Retinal pigment epithelial cell (primary cell): ENCODE data around the gene PTPRN2.

ENCODE experiments used
- DNase-seq: peaks from one replicate; pipeline ENCODE4 v3.0.0-alpha.2; 2010; ENCODE audit warnings: low read depth
- H3K4me3 ChIP-seq: 2 replicates; pipeline ENCODE4 v1.5.1; 2011; ENCODE audit warnings: mild to moderate bottlenecking, low read length, control low read depth, moderate library complexity
- CTCF ChIP-seq: conservative IDR thresholded peaks from 2 replicates; pipeline ENCODE4 v1.5.1; 2011; ENCODE audit warnings: low read depth, low read length, control low read depth, inconsistent platforms

PTPRN2 gene

DNA sequence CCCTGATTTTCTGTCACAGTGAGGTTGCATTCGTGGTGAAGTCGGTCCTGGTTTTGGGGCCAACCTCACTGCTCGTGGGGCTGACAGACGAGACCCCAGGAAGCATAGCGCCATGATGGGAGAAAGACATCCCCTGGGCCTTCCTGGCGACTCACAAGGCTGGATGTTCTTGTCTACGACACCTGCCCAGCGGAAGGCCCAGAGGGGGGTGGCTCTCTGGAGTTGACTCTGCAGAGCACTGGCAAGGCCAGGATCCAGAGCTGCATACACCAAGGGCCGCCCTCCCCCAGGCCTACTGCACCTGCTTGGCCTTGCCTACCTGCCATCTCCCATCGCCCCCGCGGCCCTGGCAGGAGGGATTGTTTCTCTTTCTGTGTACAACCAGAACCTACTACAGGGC is 608.9 kb downstream of the PTPRN2 start:
- TF ChIP-seq CTCF = no peak
- H3K4me3 ChIP-seq = no peak overlapping the region
- DNase-seq = no peak

DNA sequence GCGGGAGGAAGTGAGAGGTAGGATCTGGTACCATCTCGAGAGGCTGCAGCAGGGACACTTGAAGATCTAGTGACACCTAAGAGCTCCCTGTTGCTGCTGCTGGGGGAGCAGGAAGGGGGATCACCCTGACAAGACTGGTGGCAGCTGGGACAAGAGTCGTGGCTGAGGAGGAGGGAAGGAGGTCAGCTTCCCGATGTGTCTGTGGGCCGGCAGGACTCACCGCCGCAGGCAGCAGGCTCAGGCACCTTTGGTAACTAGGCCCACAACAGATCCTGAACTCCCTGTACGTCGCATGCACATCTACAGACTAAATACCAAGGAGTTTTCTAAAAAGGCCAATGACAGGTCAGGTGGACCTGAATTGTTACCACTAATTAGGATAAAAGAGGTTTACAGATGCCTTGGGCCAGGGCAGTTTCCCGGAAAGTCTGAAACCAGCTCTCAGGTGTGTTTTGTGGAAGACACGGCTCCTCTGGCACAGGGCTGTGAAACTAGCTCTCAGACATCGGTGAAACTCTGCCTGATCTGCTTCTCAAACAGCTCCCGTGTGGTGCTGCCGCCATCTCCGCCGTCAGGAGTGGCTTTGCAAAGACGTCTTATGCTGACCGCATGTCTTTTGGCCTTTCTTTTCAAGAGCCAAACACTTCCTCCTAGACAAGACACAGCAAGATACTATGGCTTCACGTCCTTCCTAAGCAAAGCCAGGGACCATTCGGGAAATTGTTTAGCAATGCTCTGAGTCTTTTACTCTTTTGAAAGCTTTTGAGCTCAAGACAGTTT is 609.7 kb downstream of the PTPRN2 start:
- H3K4me3 ChIP-seq = no peak overlapping the region
- no peak for TF ChIP-seq CTCF
- no peak for DNase-seq

- no peak overlapping the region for H3K4me3 ChIP-seq
- DNase-seq = no peak
- no peak for TF ChIP-seq CTCF
Measured at GRCh38 chr7:157977306-157977705, 610.3 kb downstream of the PTPRN2 start.

- no peak for DNase-seq
- H3K4me3 ChIP-seq = no peak overlapping the region
- no peak for TF ChIP-seq CTCF
Measured at GRCh38 chr7:157976406-157976805, 611.2 kb downstream of the PTPRN2 start.

DNA sequence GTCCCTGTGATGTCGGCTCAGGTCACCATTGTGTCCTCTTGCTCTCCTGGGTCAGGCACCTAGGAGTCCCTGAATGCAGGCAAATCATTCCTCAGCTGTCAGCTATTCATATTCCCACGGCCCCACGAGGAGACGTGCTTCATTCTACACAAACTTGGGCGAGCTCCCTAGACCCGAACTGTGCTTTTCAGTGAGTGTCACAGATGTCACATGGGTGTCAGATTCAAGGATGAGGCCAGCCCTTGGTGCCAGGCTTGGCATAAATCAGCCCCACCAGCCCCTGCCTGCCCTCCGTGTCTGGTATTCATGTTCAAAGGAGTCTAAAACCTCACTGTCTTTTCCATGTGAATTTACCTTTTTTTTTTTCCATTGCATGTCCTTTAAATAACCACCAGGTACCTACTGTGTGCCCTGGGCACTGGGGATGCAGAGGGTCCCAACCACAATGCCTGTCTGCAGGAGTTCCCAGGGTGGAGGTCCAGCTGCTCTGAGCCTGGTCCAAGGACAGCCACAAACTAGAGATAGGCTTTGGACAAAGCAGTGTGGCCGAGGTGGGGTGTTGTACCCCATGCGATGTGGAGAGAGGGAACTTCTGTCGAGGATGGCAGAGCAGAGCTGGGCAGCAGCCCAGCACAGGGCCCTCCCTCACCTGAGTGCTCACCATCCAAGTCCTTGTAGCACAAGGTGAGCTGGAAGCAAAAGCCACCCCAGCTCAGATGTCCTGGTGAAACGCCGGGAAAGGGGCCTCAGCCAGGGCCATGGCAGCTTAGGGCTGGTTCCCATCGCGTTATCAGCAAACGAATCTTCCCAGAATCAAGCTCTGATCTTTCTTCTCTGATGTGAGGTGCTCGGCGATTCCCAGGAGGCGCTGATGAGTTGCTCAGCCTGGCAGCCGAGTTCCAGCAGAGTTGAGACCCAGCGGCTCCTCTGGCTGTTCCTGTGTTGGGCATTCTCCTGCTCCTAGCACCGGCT is 611.9 kb downstream of the PTPRN2 start:
- no peak for TF ChIP-seq CTCF
- no peak for DNase-seq
- H3K4me3 ChIP-seq = no peak overlapping the region

GRCh38 chr7:157974678-157975230 is 612.9 kb downstream of the PTPRN2 start:
- no peak for DNase-seq
- no peak overlapping the region for H3K4me3 ChIP-seq
- no peak for TF ChIP-seq CTCF
